Esophagus muscularis mucosa (tissue), 4 donors: ENCODE data around the gene TRIM37. TPM values are rescaled to one million over a fixed set of nuclear protein-coding genes. Genes with fewer than 3 reads are reported as not detected.

Experiments
- DNase-seq: peaks from one replicate; pipeline ENCODE4 v3.0.0-alpha.2; 2017; ENCODE audit errors: extremely low spot score
- H3K27ac ChIP-seq, 4 donors: fragments of 200-600 bp; sonication (generic); replicated peaks in 1 of 4; 1 replicate in 3 of 4; 2 replicates in 1 of 4; pipeline ENCODE4 v1.5.1; 2016 to 2019; ENCODE audit warnings: mild to moderate bottlenecking in 1 of 4
- H3K27me3 ChIP-seq, 4 donors: fragments of 200-600 bp; sonication (generic); one replicate each; pipeline versions ENCODE4 v1.5.1 to v1.6.0; 2016 to 2019
- H3K36me3 ChIP-seq, 4 donors: fragments of 200-600 bp; sonication (generic); one replicate each; pipeline ENCODE4 v1.5.1; 2016 to 2019
- H3K4me1 ChIP-seq, 4 donors: fragments of 200-600 bp; sonication (generic); one replicate each; pipeline ENCODE4 v1.5.1; 2016 to 2019
- H3K4me3 ChIP-seq, 4 donors: fragments of 200-600 bp; sonication (generic); 1 replicate in 2 of 4; 2 replicates in 2 of 4; pipeline ENCODE4 v1.5.1; 2016 to 2019; ENCODE audit warnings: mild to moderate bottlenecking in 4 of 4, moderate library complexity in 1 of 4
- H3K9me3 ChIP-seq, 4 donors: fragments of 200-600 bp; sonication (generic); 1 replicate in 3 of 4; 2 replicates in 1 of 4; pipeline ENCODE4 v1.5.1; 2016 to 2019
- CTCF ChIP-seq, 3 experiments: fragments of 200-600 bp in 2 of 3; fragments of 450-650 bp in 1 of 3; sonication (generic) in 2 of 3; IDR thresholded peaks; one replicate each; pipeline ENCODE4 v1.5.1; 2017 to 2019; ENCODE audit warnings: antibody characterized with exemption in 3 of 3, mild to moderate bottlenecking in 2 of 3, moderate library complexity in 1 of 3
- EP300 ChIP-seq: sonication (generic); formaldehyde crosslinking; IDR thresholded peaks from one replicate; pipeline ENCODE4 v1.6.1; 2017; ENCODE audit warnings: antibody characterized with exemption
- POLR2A ChIP-seq: fragments of 450-650 bp; IDR thresholded peaks from one replicate; pipeline ENCODE4 v1.6.1; 2017; ENCODE audit warnings: antibody characterized with exemption, moderate library complexity, mild to moderate bottlenecking, low read depth
- POLR2AphosphoS5 ChIP-seq, 2 donors: sonication (generic); formaldehyde crosslinking; IDR thresholded peaks; one replicate each; pipeline ENCODE4 v1.6.1; 2017; ENCODE audit warnings: antibody characterized with exemption in 2 of 2
- WGBS: methylation state at CpG from one replicate; pipeline ENCODE4 v1.1.5; 2018; 5-methylcytosine and 5-hydroxymethylcytosine counted together
- intact Hi-C: fragments of 100-400 bp; cut with DNase I; formaldehyde crosslinking; loops from one replicate; pipeline ENCODE4 v1.15.1; 2023
- total RNA-seq, 4 donors: library from RNA; depleted of rRNA; stranded (reverse); fragments of >200 nt; gene quantifications; one replicate each; pipeline versions ENCODE4 v1.1.0 to v1.2.1, GENCODE V29; 2016

TRIM37 gene
- total RNA-seq, 4 donors from 2014 or later: 23.4 to 27.5 (median 25.3) TPM

- Histone ChIP-seq H3K27me3 (no peaks in the 10 kb centered on the region), H3K4me1 (no peaks in the 10 kb centered on the region), H3K4me3 (no peak overlapping the region), H3K9me3 (no peaks in the 10 kb centered on the region), H3K36me3 (peaks cover 6 to 38% (median 19%) of the 10 kb centered on the region in 4 donors), H3K27ac (no peak overlapping the region)
- no peak for DNase-seq
- TF ChIP-seq POLR2AphosphoS5 (IDR thresholded peaks at IDR 0.05): no peak
- TF ChIP-seq CTCF (IDR thresholded peaks at IDR 0.05): no peak
- no peak for TF ChIP-seq POLR2A
- TF ChIP-seq EP300: no peak
- intact Hi-C loops: loop anchor here (2.0 to 5.0 kb wide), 2 partner anchors 417 to 485 kb away; no protein-coding TSS in a partner anchor
- 94% methylated on average over 1 of the region's 1 CpG for WGBS
Measured at GRCh38 chr17:59003860-59004259, 102.8 kb downstream of the TRIM37 start.

- no peak overlapping the region for H3K27ac ChIP-seq
- H3K4me3 ChIP-seq: no peak overlapping the region
- no peaks in the 10 kb centered on the region for H3K9me3 ChIP-seq
- H3K36me3 ChIP-seq: peaks cover 12 to 40% (median 27%) of the 10 kb centered on the region in 4 donors
- WGBS: 100% methylated on average over 2 of the region's 2 CpGs
- intact Hi-C loops: loop anchor here (5.0 kb wide), 1 partner anchor 416 kb away; no protein-coding TSS in a partner anchor
- H3K4me1 ChIP-seq: no peaks in the 10 kb centered on the region
- no peak for DNase-seq
- TF ChIP-seq CTCF (IDR thresholded peaks at IDR 0.05) (no peak), POLR2A (no peak), POLR2AphosphoS5 (IDR thresholded peaks at IDR 0.05) (no peak), EP300 (no peak)
- no peaks in the 10 kb centered on the region for H3K27me3 ChIP-seq
Measured at GRCh38 chr17:59002848-59003247, 103.8 kb downstream of the TRIM37 start.

GRCh38 chr17:59002126-59002525 lies 104.6 kb downstream of the TRIM37 start:
- Histone ChIP-seq H3K27me3 (no peaks in the 10 kb centered on the region), H3K4me3 (no peak overlapping the region), H3K4me1 (no peaks in the 10 kb centered on the region), H3K36me3 (peaks cover 14 to 46% (median 28%) of the 10 kb centered on the region in 4 donors), H3K27ac (no peak overlapping the region), H3K9me3 (no peaks in the 10 kb centered on the region)
- intact Hi-C loops: loop anchor here (5.0 kb wide), 1 partner anchor 415 kb away; no protein-coding TSS in a partner anchor
- DNase-seq: no peak
- WGBS: 90% methylated on average over 3 of the region's 3 CpGs
- TF ChIP-seq POLR2AphosphoS5 (IDR thresholded peaks at IDR 0.05): no peak
- TF ChIP-seq POLR2A: no peak
- no peak for TF ChIP-seq CTCF (IDR thresholded peaks at IDR 0.05)
- TF ChIP-seq EP300: no peak

- H3K9me3 ChIP-seq: no peaks in the 10 kb centered on the region
- no peak overlapping the region for H3K4me3 ChIP-seq
- intact Hi-C loops: loop anchor here (5.0 kb wide), 1 partner anchor 414 kb away; no protein-coding TSS in a partner anchor
- peaks cover 14 to 52% (median 28%) of the 10 kb centered on the region in 4 donors for H3K36me3 ChIP-seq
- H3K4me1 ChIP-seq: no peaks in the 10 kb centered on the region
- 57% methylated on average over 10 of the region's 10 CpGs for WGBS
- no peaks in the 10 kb centered on the region for H3K27me3 ChIP-seq
- no peak for DNase-seq
- no peak overlapping the region for H3K27ac ChIP-seq
- TF ChIP-seq CTCF (IDR thresholded peaks at IDR 0.05) (no peak), POLR2A (no peak), POLR2AphosphoS5 (IDR thresholded peaks at IDR 0.05) (peak in 1 of 2 donors; percentile 42), EP300 (no peak)
Measured at GRCh38 chr17:59001158-59001814, 105.4 kb downstream of the TRIM37 start.
